Germinal center (tissue), 1 donor: ENCODE data around the gene CYSTM1.
"Not testable (repeated sequence)": the region's sequence is repeated elsewhere in the genome, so short reads cannot be mapped to it uniquely, and the experiment has no call there.

Experiments
- DNase-seq: peaks from one replicate; pipeline ENCODE4 v3.0.0; 2012; ENCODE audit warnings: mixed read lengths, low spot score

Gene CYSTM1

DNA sequence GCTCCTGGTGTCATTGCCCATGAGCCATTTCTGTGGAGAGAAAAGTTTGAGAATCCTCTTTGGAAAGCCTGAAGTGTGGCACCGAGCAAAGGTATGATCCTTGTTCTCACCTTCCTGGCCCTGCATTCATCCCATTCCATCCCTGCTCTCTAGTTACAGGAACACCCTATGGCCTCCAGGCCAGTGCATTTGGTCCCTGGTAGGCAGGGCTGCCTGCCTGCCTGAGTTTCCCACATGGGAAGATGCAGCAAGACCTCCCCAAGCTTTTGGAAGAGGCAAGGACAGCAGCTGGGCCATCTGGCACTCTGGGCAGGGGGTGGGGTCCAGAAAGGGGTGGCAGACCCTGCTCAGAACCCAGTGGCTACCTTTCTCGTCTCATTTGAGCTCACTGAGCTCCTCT, 24.8 kb upstream of the CYSTM1 start:
- no peak for DNase-seq

DNA sequence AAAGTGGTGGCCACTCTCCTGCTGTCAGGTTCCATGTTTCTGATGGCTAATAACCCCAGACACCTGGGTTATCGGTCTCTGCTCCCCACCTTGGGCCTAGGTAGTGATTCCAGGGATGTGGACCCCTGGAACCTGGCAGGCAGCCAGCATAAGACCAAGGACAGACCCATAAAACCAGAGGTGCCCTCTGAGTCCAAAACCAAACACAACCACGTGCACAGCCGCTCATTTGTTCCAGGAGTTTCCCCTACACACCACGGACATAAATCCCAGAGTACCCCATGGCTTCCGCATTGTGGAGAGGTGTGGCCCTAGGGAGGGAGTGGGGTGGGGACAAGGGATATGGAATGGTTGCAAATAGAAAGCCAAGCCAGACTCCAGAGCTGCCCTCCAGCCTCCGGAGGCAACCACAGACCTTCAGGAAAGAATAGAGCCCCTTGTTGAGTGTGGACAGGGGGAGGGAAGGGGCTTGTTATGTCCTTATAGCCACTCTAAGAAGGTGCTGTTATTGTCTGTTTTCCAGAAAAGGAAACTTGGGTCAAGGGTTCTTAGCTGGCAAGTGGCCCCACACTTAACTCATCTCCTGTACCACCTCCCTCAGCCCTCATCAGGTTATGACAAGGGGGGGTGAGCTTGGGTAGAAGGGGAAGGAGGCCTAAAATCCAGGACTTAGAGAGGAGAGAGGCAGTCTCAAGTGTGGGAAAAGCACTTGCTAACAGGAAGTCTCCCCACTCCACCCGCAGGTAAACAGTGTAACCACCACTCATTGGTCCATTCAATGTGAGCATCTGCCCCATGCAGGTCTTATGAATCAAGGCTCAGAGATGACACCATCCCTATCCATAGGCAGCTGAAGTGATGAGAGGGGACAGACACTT, 23.6 kb upstream of the CYSTM1 start:
- DNase-seq = no peak

DNA sequence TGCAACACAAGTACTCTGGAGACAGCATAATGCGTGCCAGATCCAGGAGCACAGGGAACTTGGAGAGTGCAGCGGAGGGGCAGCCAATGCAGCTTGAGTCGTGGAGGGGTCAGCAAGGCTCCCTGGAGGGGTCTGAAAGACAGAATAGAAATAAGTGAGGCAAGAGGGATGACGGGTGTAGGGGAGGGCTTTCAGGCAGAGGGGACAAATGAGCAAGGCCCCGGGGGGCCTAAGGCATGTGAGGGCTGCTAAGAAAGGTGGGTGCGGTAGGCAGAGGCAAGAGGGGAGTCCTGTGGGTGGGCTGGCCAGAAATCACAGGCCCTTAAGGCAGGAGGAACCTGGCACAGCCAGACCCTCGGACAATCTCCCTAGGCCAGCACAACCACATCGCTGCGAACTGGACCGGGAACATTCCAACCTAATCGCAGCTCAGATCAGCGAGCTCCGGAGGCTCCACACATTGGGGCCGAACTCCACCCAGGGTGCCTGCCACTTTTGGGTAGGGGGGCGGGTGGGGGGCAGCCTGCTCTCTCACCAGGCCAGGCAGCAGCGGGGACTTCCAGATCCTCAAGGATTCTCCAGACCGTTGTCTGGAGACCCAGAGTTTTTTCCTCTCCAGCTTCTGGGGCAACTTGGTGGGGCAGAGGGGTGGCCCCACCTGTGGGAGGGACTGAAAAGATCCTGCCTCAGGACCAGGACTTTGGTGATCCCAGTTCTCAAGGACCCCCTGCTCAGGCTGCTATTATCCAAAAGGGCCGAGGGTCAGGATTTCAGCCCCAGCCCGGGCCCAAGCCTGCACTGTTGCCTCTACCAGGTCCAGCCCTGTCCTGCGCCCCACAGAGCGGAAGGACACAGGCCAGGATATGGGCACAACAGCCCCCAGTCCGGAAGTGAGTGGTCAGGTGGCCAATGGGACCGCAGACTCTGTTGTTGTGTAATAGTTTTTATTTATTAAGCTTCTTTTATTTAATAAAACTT, 22.7 kb upstream of the CYSTM1 start:
- DNase-seq = no peak

DNA sequence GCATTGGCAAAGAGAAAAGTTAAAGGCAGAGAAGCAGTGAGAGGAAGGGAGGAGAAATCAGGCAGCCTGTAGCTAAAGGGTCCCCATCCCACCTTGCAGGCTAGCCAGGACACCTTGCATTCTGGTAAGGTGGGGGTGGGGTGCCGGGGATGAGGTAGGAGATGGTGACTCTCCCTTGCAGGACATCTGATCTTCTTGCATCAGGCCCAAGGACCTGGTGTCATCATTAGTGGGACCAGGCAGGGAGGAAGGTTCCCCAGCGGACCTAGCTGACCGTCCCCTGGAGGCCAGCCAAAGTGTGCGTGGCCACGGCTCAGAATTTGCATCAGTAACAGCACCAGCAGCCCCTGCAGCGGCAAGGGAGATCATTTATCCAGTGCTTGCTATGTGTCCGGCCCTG, 21.7 kb upstream of the CYSTM1 start:
- DNase-seq = no peak

DNA sequence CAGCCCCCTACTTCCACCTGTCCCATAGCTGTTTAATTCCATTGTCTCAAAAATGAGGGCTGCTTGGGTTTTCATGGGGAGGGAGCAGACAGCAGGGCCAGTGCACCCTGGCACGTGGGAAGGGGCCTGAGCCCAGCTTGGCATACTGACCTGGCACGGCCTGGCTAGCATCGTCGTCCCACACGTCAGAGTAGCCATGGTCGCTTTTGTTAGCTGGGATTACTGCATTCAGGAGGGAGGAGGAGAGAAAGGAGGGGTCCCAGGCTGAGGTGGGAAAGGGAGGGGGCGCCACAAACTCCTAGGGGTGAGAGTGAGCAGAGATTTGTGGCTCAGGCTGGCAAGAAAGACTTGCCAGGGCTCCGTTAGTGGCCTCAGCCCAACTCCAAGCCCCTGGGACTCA, 21.1 kb upstream of the CYSTM1 start:
- DNase-seq = no peak

DNA sequence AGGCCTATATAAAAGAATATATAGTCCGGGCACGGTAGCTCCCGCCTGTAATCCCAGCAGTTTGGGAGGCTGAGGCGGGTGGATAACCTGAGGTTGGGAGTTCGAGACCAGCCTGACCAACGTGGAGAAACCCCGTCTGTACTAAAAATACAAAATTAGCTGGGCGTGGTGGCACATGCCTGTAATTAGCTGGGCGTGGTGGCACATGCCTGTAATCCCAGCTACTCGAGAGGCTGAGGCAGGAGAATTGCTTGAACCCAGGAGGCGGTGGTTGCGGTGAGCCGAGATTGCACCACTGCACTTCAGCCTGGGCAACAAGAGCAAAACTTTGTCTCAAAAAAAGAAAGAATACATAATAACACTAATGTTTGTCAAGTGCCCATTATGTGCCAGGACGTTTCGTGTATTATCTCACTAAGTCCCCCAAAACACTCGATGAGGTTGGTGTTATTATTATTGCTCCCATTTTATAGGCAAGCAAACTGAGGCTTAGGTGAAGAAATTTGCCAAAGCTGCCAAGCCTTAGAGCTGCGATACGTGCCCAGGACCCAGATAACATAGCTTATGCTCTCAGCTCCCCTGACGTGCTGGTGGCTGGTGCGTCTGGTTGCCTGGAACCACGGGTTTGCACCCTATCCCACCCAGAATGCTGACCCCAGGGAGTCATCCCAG, 20.1 kb upstream of the CYSTM1 start:
- not testable (repeated sequence) for DNase-seq

DNA sequence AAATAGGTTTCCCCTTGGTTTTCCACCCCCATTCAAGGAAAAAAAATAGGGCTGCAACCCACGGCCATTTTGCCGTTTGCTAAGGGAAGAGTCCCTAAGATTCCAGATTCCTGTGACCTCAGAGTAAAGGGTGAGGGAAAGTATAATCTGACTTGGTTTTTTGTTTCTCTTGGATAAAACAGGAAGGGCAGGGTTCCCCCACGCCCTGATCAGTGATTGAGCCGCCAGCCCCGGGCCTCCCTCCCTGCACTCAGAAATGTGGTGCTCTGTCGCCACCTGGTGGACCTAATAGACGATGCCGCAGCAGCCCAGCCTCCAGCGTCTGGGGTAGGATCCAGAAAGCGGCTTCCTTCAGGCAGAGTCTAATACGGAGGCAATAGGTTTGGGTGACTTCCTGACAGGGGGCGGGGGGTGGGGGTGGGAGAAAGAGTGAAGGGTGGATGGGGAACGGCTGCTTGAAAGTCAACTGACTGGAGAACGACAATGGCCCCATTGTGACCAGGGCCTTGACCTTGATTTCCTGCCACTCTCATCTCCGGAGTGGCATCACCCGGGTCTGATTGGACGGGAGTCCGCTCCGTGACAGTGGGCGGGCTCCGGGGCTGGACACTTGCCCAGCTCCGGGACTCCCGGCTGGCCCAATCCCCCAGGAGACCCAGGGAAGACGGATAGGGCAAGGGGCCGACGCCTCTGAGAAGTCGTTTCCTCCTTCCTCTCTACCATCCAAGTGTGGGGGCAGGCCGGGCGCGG, 17.8 kb upstream of the CYSTM1 start:
- DNase-seq = peak; percentile 90

DNA sequence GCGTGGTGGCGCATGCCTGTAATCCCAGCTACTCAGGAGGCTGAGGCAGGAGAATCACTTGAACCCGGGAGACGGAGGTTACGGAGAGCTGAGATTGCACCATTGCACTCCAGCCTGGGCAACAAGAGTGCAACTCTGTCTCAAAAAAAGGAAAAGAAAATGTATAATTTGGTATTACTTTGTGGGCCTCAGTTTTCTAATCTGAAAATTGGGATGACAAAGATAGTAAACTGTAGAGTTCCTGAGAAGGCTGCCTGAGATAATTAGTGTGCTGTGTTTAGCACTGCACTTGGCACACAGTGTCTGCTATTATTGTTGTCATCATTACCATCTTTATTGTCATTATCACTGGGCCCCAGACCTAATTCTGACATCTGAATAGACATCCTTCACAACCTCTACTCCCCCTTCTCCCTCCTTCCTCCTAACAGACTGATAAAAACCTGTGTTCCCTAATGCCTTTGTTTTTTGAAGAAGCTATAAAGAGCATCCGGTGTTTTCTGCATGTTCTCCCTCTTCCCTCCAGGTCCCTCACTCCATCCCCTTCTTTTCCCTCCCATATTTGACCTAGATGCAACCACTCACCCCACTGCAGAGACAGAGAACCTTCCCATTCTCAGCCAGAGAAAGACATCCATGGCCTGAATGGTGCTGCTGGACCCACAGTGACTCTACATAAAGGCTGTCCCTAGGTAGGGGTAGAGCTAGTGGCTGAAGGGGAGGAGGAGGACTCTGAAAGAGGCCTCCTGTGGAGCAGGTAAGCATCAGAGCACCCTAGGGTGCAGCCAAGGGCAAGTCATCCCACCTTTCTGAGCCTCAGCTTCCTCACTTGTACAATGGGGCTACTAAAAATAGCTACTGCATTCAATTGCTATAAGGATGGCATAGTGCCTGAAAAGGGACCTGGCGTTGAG, 15.7 kb upstream of the CYSTM1 start:
- DNase-seq = no peak

DNA sequence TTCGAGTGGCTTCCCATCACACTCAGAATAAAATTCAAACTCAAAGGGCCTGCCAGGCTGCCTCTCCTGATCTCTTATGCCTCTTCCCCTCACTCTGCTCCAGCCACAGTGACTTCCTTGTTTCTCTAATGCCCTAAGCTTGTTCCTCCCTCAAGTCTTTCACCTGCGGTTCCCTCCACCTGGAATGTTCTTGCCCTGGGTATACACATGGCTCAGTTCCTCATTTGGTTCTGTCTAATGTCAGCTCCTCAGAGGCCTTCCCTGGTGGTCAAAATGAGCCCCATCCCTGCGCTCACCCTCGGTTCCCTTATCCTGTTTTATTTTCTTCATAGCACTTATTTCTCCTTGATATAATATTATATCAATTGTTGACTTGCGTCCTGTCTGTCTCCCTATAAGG, 12.7 kb upstream of the CYSTM1 start:
- DNase-seq = no peak

DNA sequence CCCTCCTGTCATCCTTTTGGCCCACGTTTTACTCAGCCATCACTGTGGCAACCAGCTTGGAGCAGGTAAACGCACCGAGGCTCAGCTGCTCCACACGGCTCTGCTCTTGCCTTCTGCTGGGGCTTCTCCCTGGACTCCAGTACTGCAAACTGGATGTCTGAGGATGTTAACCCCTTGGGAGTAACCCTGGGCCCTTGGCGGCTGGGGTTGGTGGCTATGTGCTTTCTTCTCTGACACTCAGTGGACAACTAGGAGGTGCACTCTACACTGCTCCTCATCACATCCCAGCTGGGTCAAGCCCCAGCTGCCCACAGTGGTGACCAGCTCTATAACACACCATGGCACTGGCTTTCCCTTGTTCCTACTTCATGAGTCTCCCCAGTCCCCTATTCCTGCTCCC, 12.2 kb upstream of the CYSTM1 start:
- DNase-seq = no peak

DNA sequence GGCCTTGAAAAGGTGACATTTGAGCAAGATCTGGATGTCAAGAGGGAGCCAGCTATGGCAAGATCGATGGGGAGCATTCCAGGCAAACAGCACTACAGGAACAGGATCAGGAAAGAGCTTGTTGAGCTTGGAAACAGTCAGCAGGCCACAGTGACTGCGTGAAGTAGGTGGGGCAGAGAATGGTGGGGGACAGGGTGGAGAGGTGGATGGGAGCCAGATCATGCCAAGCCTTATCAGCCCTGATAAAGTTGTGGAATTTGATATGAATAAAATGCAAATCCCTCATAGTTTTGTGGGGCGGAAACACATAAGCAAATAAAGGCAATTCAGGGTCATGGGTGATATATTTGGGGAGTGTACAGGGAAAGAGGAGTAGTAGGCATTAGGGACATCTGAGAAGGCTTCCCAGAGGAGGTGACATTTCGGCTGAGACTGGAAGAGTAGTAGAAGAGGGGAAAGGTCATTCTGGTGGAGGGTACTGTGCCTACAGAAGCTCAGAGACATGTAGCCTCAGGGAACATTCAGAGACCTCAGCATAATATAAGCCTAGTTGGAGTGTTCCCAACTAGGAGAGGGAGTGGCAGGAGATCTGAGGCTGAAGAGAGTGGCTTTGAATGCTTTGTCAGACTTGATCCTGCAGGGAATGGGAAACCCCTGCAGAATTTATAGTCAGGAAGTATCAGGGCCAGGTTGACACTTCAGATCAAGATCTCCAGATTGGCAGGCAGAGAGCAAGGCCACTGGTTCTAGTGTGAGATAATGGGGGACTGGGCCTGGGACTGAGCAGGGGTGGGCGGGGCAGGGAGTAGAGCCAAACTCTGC, 9.7 kb upstream of the CYSTM1 start:
- DNase-seq = no peak

DNA sequence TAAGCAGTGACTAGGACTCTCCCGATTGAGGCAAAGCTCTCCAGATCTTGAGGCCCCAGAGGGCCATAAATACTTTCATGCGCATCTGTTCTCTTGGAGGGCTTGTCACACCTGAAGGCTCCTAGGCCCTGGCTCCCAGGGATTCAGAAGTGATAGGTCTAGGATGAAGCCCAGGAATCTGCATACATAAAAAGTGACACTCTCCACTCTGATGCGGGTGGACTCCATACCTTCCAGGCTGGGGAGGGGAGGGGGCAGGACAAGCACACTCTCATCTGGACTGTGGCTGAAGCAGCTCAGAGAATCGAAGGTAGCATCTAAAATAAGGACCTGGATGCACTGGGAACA, 9.1 kb upstream of the CYSTM1 start:
- DNase-seq = no peak

DNA sequence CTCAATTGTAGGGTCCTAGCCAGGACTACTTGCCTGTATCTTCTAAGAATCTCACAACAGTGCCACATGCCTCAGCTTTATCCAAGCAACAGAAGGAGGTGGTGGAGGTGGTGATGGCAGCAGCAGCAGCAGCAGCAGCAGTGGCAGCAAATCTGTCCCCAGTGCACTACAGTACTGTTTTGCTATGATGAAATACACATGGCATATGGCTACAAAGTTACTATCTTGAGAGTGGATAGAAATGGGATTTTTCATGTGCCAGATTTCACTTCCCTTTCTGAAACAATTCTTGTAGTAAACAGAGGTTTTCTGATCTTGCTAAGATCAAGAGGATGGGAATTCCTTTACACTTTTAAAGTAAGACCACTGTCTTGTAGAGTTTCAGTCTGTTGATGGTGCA, 8.1 kb upstream of the CYSTM1 start:
- no peak for DNase-seq

DNA sequence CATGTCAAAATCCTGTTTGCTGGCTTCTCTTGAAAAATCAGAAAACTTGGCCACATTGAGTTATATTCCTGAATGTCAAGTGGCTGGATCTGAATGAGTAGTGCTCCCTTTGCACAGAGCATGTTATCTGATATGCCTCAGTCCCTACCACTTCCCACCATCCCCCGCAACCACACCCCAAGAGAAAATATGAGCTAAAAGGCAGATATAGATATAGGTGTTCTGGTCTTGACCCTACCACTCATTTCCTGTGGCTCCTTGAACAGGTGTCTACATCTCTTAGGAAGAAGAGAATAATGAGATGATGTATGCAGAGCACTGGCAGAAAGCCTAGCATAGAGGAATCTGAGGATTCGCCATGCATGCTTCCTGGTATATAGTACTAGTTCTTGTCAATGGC, 6.6 kb upstream of the CYSTM1 start:
- DNase-seq = no peak

DNA sequence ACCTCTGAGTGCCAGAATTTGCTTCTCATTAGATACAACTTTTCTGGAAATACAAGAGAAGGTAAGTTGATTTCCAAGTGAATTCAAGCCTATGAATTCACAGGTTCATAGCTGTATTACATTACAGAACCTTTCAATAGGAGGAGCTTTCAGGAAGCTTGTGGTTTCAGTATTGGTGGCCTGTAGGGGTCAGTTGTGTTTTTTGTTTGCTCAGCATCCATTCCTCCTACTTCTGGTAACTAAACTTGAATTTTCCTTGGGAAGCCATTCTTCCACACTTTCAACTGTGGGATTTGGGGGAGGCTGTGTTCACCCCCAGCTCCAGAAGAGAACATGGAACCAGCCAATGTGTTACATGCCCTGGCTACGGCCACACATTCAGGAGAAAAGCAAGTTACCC, 5.6 kb upstream of the CYSTM1 start:
- no peak for DNase-seq

DNA sequence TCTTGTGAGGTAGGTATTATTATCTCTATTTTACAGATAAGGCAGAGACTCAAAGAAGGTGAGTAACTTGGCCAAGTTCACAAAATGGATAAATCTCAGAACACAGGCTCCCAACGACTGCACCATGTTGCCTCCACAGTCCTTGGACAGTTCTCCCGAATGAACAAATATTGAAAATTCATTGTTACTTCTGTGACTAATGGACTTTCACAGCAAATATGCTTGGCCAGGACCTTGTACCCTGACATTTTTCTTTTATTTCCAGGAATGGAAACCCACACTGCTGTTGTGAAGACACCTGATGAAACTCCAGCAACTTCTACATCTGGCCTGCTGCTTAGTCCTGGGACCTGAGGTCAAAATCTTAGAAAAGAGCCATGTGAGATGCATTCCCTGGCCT, 2.5 kb upstream of the CYSTM1 start:
- DNase-seq = no peak

DNA sequence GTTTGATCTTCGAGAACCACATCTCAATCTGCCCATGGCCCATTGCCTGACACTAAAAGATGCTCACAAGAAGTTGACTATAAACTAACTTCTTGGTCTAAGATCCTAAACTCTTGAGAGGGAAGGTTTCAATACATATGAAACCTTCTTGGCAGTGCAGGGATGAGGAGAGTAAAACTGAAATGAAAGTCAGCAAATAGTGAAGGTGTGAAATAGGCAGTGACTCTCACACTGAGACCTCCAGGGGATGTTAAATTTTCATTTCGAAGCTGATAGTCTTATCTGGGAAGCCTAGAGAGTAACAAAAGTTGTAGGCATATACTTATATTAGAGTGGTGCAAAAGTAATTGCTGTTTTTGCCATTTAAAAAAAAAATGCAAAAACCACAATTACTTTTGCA, 974 bp upstream of the CYSTM1 start:
- DNase-seq = no peak

DNA sequence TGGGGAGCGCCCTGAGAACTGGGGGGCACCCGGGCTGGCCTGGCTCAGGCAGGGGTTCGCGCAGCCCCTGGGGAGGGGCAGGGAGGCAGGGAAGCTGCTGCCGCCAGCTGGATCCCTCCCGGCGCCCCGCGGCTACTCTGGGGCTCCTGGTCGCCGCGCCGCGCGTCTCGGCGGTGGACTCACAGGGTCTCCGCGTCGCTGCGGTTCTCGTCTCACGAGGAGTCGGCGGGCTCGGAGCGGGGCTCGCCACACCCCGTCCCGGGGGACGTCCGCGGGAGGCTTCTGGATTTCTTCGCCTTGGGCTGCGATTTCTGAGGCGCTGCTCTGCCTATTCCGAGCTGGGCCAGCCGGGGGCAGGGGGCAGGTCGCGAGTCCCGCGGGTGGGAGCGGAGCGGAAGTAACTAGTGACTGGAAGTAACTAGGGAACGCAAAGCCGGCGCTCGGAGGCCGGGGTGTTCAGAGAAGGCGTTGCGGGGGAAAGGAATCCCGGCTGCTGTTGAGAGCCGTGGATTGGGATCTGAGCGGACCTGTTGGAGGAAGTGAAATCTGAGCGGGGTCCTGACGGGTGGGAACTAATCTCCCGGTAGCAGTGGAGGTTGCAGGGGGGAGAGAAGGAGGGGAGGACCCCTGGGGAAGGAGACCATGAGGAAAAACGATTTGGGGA, 511 bp downstream of the CYSTM1 start:
- peak; percentile 76 for DNase-seq

DNA sequence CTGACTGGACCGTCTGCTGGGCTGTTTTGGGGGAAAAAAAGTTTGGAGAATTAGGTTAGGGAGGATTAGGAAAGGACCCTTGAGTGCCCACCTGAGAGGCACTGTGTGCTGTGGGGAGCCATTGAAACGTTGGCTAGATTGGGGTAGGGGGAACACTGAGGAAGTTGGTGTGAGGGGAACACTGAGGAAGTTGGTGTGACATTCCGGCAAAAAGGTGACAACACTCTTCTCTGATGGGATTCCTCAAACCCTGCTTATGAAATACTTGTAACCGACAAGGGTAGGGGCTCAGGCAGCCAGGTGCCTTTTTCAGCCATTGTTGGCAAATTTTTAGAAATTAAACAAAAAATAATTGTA, 1.0 kb downstream of the CYSTM1 start:
- DNase-seq = no peak

DNA sequence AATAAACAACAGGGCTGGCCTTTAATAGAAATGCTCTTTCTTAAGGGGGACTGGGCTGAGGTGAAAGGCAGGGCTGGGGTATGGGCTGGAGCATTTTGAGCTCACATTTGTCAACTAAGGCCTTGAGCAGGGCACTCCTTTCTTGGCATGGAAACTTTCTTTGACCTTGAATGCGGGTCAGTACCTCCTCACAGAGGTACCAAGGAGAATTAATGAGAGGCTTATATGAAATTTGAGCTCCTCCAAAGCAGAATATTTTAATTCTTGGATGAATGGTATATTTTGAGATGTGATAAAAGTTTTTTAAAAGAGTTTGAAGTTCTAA, 3.1 kb downstream of the CYSTM1 start:
- no peak for DNase-seq
